Chondrocyte (in vitro differentiated cells): ENCODE measurements around the gene DCLK3. TPM values are rescaled to one million over a fixed set of nuclear protein-coding genes. Genes with fewer than 3 reads are reported as not detected.

Source experiments
- DNase-seq: peaks from one replicate; pipeline ENCODE4 v3.0.0; 2021; ENCODE audit warnings: mixed read lengths, low spot score
- H3K27ac Mint-ChIP-seq: one replicate; pipeline ENCODE4 v1.8.0; 2021; ENCODE audit warnings: mild to moderate bottlenecking, moderate library complexity, mixed read lengths; ENCODE audit not compliant: unreplicated experiment
- H3K27me3 Mint-ChIP-seq: 2 replicates; pipeline ENCODE4 v1.8.0; 2021; ENCODE audit warnings: low read depth, mixed read lengths
- H3K36me3 Mint-ChIP-seq: 2 replicates; pipeline ENCODE4 v1.8.0; 2021; ENCODE audit warnings: low read depth, mixed read lengths
- H3K4me1 Mint-ChIP-seq: 2 replicates; pipeline ENCODE4 v1.8.0; 2021; ENCODE audit warnings: low read depth, mild to moderate bottlenecking, mixed read lengths
- H3K4me3 Mint-ChIP-seq: one replicate; pipeline ENCODE4 v1.8.0; 2021; ENCODE audit warnings: mild to moderate bottlenecking, moderate library complexity, mixed read lengths; ENCODE audit not compliant: unreplicated experiment
- H3K9me3 Mint-ChIP-seq: 2 replicates; pipeline ENCODE4 v1.8.0; 2021; ENCODE audit warnings: low read depth, mixed read lengths
- CTCF ChIP-seq: fragments of 200-600 bp; sonication (generic); IDR thresholded peaks from 2 replicates; pipeline ENCODE4 v1.5.0; 2021; ENCODE audit warnings: antibody characterized with exemption, mild to moderate bottlenecking, moderate library complexity
- total RNA-seq: library from RNA; stranded (reverse); gene quantifications from 3 replicates; pipeline ENCODE4 v1.2.1, GENCODE V29; 2021

Gene DCLK3
- total RNA-seq, 1 donor from 2014 or later = not detected

DNA sequence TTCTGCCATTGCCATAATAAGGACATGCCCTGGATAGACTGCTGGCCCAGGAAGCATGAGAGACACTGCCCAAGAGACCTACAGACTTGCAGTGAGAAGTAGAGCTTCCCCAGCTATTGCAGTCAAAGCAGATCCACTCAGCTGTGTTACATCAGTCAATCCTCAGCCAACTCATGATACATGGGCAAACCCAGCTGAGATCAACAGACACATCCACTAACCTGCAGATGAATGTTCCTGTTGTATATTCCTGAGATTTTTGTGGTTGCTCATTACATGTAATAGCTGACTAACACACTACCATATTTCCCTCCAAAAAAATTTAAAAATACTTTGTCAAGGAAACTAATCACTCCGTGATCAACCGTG, 68.6 kb downstream of the DCLK3 start:
- no peak for DNase-seq
- Mint-ChIP-seq H3K36me3 (peaks cover 3% of the 10 kb centered on the region), H3K4me3 (no peak overlapping the region), H3K27me3 (no peaks in the 10 kb centered on the region), H3K9me3 (peaks cover 7% of the 10 kb centered on the region), H3K27ac (peak overlapping the region; percentile 32), H3K4me1 (no peaks in the 10 kb centered on the region)
- TF ChIP-seq CTCF = no peak

- Mint-ChIP-seq H3K4me3 (no peak overlapping the region), H3K27me3 (no peaks in the 10 kb centered on the region), H3K9me3 (peaks cover 7% of the 10 kb centered on the region), H3K36me3 (peaks cover 3% of the 10 kb centered on the region), H3K4me1 (no peaks in the 10 kb centered on the region), H3K27ac (peak overlapping the region; percentile 32)
- no peak for DNase-seq
- TF ChIP-seq CTCF = no peak
Observed at GRCh38 chr3:36695113-36695768, 69.1 kb downstream of the DCLK3 start.

GRCh38 chr3:36693670-36694069, 70.7 kb downstream of the DCLK3 start:
- Mint-ChIP-seq H3K4me1 (no peaks in the 10 kb centered on the region), H3K27ac (no peak overlapping the region), H3K27me3 (no peaks in the 10 kb centered on the region), H3K36me3 (peaks cover 3% of the 10 kb centered on the region), H3K9me3 (peaks cover 7% of the 10 kb centered on the region), H3K4me3 (no peak overlapping the region)
- TF ChIP-seq CTCF = no peak
- no peak for DNase-seq

DNA sequence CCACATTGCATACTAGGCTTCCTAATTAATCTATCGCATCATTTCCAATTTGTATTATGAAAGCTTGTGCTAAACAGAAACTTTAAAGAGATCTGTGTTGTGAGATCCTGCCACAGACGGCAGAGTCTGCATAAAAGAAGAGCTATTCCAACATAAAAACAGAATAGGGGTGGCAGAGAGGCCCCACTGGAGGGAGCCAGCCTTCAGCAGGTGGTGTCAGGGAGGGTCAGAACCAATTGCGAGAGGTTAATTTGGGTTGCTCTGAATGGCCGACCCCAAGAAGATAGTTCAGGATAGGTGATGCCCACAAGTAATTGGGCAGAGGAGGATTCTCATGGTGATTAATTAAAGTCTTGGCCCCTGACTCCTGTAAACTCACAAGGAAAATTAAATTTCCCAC, 74.8 kb downstream of the DCLK3 start:
- Mint-ChIP-seq H3K4me3 (no peak overlapping the region), H3K27ac (no peak overlapping the region), H3K36me3 (peaks cover 5% of the 10 kb centered on the region), H3K4me1 (no peaks in the 10 kb centered on the region), H3K9me3 (peaks cover 20% of the 10 kb centered on the region), H3K27me3 (peaks cover 2% of the 10 kb centered on the region)
- no peak for DNase-seq
- no peak for TF ChIP-seq CTCF

DNA sequence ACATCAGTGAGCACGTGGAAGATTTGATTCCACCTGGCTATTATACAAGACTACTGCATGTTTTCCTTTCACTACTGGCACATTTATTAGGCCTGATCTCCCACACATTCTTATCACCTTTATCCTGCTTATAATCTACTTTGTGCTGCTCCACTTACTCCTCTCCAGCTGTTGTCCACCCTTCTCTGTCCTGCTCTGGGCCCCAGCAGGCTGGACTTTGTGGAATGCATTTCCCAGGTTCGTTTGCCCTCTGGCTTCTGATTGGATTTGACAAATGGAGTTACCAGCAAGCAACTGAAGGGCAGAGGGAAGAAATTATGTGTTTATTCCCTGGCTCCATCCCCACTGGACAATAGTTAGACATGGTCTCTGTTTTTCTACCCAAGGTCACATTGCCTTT, 75.5 kb downstream of the DCLK3 start:
- Mint-ChIP-seq H3K27ac (no peak overlapping the region), H3K4me3 (no peak overlapping the region), H3K36me3 (peaks cover 6% of the 10 kb centered on the region), H3K9me3 (peaks cover 20% of the 10 kb centered on the region), H3K27me3 (peaks cover 2% of the 10 kb centered on the region), H3K4me1 (no peaks in the 10 kb centered on the region)
- no peak for TF ChIP-seq CTCF
- DNase-seq = no peak
